HepG2 (cell line): ENCODE measurements around the gene JPH4. TPM values are rescaled to one million over a fixed set of nuclear protein-coding genes. Genes with fewer than 3 reads are reported as not detected.

Experiments
- ATAD3A ChIP-seq: sonication (generic); formaldehyde crosslinking; IDR thresholded peaks from 2 replicates; pipeline ENCODE4 v1.4.0; 2020; ENCODE audit warnings: missing genetic modification reagents
- FOXO1 ChIP-seq: sonication (generic); formaldehyde crosslinking; IDR thresholded peaks from 2 replicates; pipeline ENCODE4 v1.4.0; 2020; ENCODE audit warnings: missing genetic modification reagents
- GABPB1 ChIP-seq: IDR thresholded peaks from 2 replicates; pipeline ENCODE4 v1.6.1; 2016; ENCODE audit warnings: mild to moderate bottlenecking, missing genetic modification reagents, moderate library complexity, missing compliant biosample characterization
- HHEX ChIP-seq: IDR thresholded peaks from 2 replicates; pipeline ENCODE4 v1.6.1; 2016; ENCODE audit warnings: control low read depth
- JUN ChIP-seq: sonication (generic); formaldehyde crosslinking; IDR thresholded peaks from 2 replicates; pipeline ENCODE4 v1.4.0; 2020; ENCODE audit warnings: mild to moderate bottlenecking, missing genetic modification reagents
- KMT2A ChIP-seq: sonication (generic); formaldehyde crosslinking; IDR thresholded peaks from 2 replicates; pipeline ENCODE4 v1.4.0; 2020; ENCODE audit warnings: missing genetic modification reagents
- NFKBIZ ChIP-seq: IDR thresholded peaks from 2 replicates; pipeline ENCODE4 v1.6.1; 2018; ENCODE audit warnings: missing genetic modification reagents, missing compliant biosample characterization
- SMC3 ChIP-seq: IDR thresholded peaks from 2 replicates; pipeline ENCODE4 v1.6.1; 2011; ENCODE audit warnings: low read length, improper control_type of control experiment
- ZBTB46 ChIP-seq: sonication (generic); formaldehyde crosslinking; IDR thresholded peaks from 2 replicates; pipeline ENCODE4 v1.4.0; 2020; ENCODE audit warnings: mild to moderate bottlenecking, missing genetic modification reagents, borderline replicate concordance
- ZNF230 ChIP-seq: sonication (generic); formaldehyde crosslinking; IDR thresholded peaks from 2 replicates; pipeline ENCODE4 v1.4.0; 2020; ENCODE audit warnings: mild to moderate bottlenecking, missing genetic modification reagents
- ZNF251 ChIP-seq: sonication (generic); formaldehyde crosslinking; IDR thresholded peaks from 2 replicates; pipeline ENCODE4 v1.9.0; 2021; ENCODE audit warnings: mild to moderate bottlenecking, missing genetic modification reagents
- ZNF619 ChIP-seq: sonication (generic); formaldehyde crosslinking; IDR thresholded peaks from 2 replicates; pipeline ENCODE4 v1.4.0; 2020; ENCODE audit warnings: mild to moderate bottlenecking, missing genetic modification reagents
- ZNF761 ChIP-seq: sonication (generic); formaldehyde crosslinking; conservative IDR thresholded peaks from 2 replicates; pipeline ENCODE4 v1.4.0; 2020; ENCODE audit warnings: mild to moderate bottlenecking, missing genetic modification reagents
- ZNF782 ChIP-seq: sonication (generic); formaldehyde crosslinking; IDR thresholded peaks from 2 replicates; pipeline ENCODE4 v1.4.0; 2020; ENCODE audit warnings: missing genetic modification reagents, mild to moderate bottlenecking, borderline replicate concordance
- ZSCAN31 ChIP-seq: sonication (generic); formaldehyde crosslinking; IDR thresholded peaks from 2 replicates; pipeline ENCODE4 v1.5.0; 2020; ENCODE audit warnings: low read depth, mild to moderate bottlenecking, missing genetic modification reagents
- polyA plus RNA-seq, 8 experiments: library from polyadenylated mRNA; depleted of rRNA in 3 of 8; stranded (reverse) in 7 of 8; unstranded in 1 of 8; fragments of >200 nt; fragmentation: Illumina TruSeq in 4 of 8; extraction: Trizol in 4 of 8; gene quantifications; 2 replicates each; pipeline versions ENCODE4 v1.2.1 to v1.2.3, GENCODE V29; 2011 to 2016; ENCODE audit warnings: low read depth in 4 of 8, missing spikeins in 1 of 8, mixed read lengths in 1 of 8; ENCODE audit not compliant: insufficient read depth in 1 of 8
- total RNA-seq, 5 experiments: library from RNA; depleted of rRNA; stranded (reverse); fragments of >200 nt; fragmentation: Illumina TruSeq; extraction: Trizol; gene quantifications; 2 replicates each; pipeline ENCODE4 v1.2.3, GENCODE V29; 2016; ENCODE audit warnings: low read depth in 1 of 5
- TF ChIP-seq, protein P1 (sequence below): sonication (generic); formaldehyde crosslinking; conservative IDR thresholded peaks from 2 replicates; pipeline ENCODE4 v1.4.0; 2020; ENCODE audit warnings: mild to moderate bottlenecking, missing genetic modification reagents, moderate library complexity
- TF ChIP-seq, protein P2 (sequence below): sonication (generic); formaldehyde crosslinking; IDR thresholded peaks from 2 replicates; pipeline ENCODE4 v1.4.0; 2020; ENCODE audit warnings: missing genetic modification reagents
- TF ChIP-seq, protein P3 (sequence below): IDR thresholded peaks from 2 replicates; pipeline ENCODE4 v1.6.1; 2012; ENCODE audit warnings: inconsistent platforms

JPH4 gene
- total and polyA plus RNA-seq, 2 of the 13 experiments (the other 11 are each of a cell fraction or from before 2014, with no cell fraction given): 0.08 to 0.22 TPM

DNA sequence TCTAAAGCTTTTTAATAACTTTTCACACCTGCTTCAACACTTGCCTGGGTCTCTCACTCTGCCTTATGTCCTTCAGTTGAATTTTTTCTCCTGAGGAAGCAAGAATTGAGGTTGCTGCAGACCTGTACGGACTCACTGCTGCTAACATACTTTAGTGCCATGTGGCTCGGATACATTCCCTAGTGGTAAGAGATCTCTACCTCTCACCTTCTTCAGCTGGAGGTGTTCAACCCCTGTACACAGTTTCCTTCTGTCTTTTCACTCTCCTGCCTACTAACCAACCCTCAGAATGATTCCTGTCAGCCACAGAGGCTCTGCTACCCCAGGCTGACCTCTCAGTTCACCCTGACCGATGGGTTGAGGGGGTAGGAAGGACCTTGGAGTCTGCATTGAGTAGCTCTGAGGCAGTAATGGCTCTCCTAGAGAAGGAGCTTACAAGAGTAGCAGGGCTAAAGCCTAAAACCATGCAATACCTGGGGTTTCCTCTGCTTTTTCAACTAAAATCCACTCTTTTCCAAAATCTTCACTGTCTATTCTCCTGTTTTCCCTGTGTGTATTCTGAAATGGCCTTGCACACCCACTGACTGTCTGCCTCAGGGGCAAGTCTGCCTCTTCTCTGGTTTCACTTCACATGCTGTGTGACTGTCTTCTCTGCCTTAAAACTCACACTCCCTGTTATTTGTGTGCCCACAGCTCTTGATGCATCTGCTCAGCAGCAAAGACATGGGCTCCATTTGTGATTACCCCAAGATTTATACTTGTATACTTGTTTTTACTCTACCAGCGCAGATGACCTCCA lies 43.5 kb upstream of the JPH4 start (continued):
- TF ChIP-seq, protein P1, sequence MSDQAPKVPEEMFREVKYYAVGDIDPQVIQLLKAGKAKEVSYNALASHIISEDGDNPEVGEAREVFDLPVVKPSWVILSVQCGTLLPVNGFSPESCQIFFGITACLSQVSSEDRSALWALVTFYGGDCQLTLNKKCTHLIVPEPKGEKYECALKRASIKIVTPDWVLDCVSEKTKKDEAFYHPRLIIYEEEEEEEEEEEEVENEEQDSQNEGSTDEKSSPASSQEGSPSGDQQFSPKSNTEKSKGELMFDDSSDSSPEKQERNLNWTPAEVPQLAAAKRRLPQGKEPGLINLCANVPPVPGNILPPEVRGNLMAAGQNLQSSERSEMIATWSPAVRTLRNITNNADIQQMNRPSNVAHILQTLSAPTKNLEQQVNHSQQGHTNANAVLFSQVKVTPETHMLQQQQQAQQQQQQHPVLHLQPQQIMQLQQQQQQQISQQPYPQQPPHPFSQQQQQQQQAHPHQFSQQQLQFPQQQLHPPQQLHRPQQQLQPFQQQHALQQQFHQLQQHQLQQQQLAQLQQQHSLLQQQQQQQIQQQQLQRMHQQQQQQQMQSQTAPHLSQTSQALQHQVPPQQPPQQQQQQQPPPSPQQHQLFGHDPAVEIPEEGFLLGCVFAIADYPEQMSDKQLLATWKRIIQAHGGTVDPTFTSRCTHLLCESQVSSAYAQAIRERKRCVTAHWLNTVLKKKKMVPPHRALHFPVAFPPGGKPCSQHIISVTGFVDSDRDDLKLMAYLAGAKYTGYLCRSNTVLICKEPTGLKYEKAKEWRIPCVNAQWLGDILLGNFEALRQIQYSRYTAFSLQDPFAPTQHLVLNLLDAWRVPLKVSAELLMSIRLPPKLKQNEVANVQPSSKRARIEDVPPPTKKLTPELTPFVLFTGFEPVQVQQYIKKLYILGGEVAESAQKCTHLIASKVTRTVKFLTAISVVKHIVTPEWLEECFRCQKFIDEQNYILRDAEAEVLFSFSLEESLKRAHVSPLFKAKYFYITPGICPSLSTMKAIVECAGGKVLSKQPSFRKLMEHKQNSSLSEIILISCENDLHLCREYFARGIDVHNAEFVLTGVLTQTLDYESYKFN: 0 out of 2 replicates have a peak, but pooled peaks have one; percentile 20
- TF ChIP-seq ZNF251 (0 out of 2 replicates have a peak, but pooled peaks have one; percentile 12), ZBTB46 (CRISPR knock-in tag) (no peak), ZNF782 (peak; percentile 56; the same call in 1 of the 2 replicates), NFKBIZ (0 out of 2 replicates have a peak, but pooled peaks have one; percentile 15), FOXO1 (no peak), ATAD3A (CRISPR knock-in tag) (no peak), GABPB1 (CRISPR knock-in tag) (no peak), ZNF761 (CRISPR knock-in tag) (0 out of 2 replicates have a peak, but pooled peaks have one; percentile 66), ZNF619 (CRISPR knock-in tag) (0 out of 2 replicates have a peak, but pooled peaks have one; percentile 60), ZSCAN31 (CRISPR knock-in tag) (0 out of 2 replicates have a peak, but pooled peaks have one; percentile 36), ZNF230 (CRISPR knock-in tag) (0 out of 2 replicates have a peak, but pooled peaks have one; percentile 25), KMT2A (CRISPR knock-in tag) (0 out of 2 replicates have a peak, but pooled peaks have one; percentile 15), HHEX (CRISPR knock-in tag) (0 out of 2 replicates have a peak, but pooled peaks have one; percentile 2), SMC3 (no peak), JUN (CRISPR knock-in tag) (no peak)
- TF ChIP-seq, protein P2, sequence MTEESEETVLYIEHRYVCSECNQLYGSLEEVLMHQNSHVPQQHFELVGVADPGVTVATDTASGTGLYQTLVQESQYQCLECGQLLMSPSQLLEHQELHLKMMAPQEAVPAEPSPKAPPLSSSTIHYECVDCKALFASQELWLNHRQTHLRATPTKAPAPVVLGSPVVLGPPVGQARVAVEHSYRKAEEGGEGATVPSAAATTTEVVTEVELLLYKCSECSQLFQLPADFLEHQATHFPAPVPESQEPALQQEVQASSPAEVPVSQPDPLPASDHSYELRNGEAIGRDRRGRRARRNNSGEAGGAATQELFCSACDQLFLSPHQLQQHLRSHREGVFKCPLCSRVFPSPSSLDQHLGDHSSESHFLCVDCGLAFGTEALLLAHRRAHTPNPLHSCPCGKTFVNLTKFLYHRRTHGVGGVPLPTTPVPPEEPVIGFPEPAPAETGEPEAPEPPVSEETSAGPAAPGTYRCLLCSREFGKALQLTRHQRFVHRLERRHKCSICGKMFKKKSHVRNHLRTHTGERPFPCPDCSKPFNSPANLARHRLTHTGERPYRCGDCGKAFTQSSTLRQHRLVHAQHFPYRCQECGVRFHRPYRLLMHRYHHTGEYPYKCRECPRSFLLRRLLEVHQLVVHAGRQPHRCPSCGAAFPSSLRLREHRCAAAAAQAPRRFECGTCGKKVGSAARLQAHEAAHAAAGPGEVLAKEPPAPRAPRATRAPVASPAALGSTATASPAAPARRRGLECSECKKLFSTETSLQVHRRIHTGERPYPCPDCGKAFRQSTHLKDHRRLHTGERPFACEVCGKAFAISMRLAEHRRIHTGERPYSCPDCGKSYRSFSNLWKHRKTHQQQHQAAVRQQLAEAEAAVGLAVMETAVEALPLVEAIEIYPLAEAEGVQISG (CRISPR knock-in tag): 0 out of 2 replicates have a peak, but pooled peaks have one; percentile 17
- TF ChIP-seq, protein P3, sequence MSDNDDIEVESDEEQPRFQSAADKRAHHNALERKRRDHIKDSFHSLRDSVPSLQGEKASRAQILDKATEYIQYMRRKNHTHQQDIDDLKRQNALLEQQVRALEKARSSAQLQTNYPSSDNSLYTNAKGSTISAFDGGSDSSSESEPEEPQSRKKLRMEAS: peak; percentile 46; the same call in 1 of the 2 replicates
